IMR-90 (cell line): ENCODE results near the gene NDRG2. TPM values are rescaled to one million over a fixed set of nuclear protein-coding genes. Genes with fewer than 3 reads are reported as not detected.

ENCODE experiments used
- ATAC-seq: fragments of 200-7000 bp; cut with Tn5 transposase; 2 replicates; pipeline ENCODE4 v1.9.1; 2020; ENCODE audit warnings: low read depth, mild to moderate bottlenecking, moderate library complexity
- BruUV-seq: library from RNA; stranded (reverse); fragments of 400-500 nt; replicated peaks from 2 replicates; lab custom pipeline; 2021; lab: Mats Ljungman, UMichigan
- CTCF ChIA-PET: fragments of 300-600 bp; formaldehyde crosslinking; extraction: SDS; loops from one replicate; lab custom pipeline; 2021; ENCODE audit warnings: antibody characterized with exemption; lab: Yijun Ruan, JAX
- POLR2A ChIA-PET: fragments of 300-600 bp; sonication (Branson Sonifier 250); formaldehyde crosslinking; loops from one replicate; lab custom pipeline; 2022; ENCODE audit warnings: antibody characterized with exemption; ENCODE audit not compliant: unreplicated experiment; lab: Charles Lee
- DNase-seq: peaks from one replicate; pipeline ENCODE4 v3.0.0; 2013
- H2AFZ ChIP-seq: replicated peaks from 2 replicates; pipeline ENCODE3; 2013; ENCODE audit warnings: low read length, mild to moderate bottlenecking; ENCODE audit not compliant: poor library complexity
- H2AK5ac ChIP-seq: 2 replicates; pipeline ENCODE4 v1.6.1; 2013; ENCODE audit warnings: low read depth, low read length, inconsistent platforms
- H2AK9ac ChIP-seq: replicated peaks from 2 replicates; pipeline ENCODE3; 2013; ENCODE audit warnings: mild to moderate bottlenecking, low read depth, low read length, moderate library complexity; ENCODE audit not compliant: poor library complexity
- H2BK120ac ChIP-seq: 2 replicates; pipeline ENCODE4 v1.6.1; 2013; ENCODE audit warnings: low read depth, low read length, inconsistent platforms
- H2BK15ac ChIP-seq: 3 replicates; pipeline ENCODE4 v1.6.1; 2013; ENCODE audit warnings: low read depth, low read length, inconsistent platforms
- H2BK20ac ChIP-seq: 2 replicates; pipeline ENCODE4 v1.6.1; 2013; ENCODE audit warnings: low read depth, mild to moderate bottlenecking, inconsistent platforms, low read length, moderate library complexity
- H2BK5ac ChIP-seq: 2 replicates; pipeline ENCODE4 v1.6.1; 2013; ENCODE audit warnings: mild to moderate bottlenecking, low read depth, low read length, inconsistent platforms; ENCODE audit not compliant: poor library complexity, severe bottlenecking
- H3K14ac ChIP-seq: replicated peaks from 2 replicates; pipeline ENCODE4 v1.6.1; 2013; ENCODE audit warnings: low read depth, low read length, inconsistent platforms
- H3K18ac ChIP-seq: 2 replicates; pipeline ENCODE4 v1.6.1; 2013; ENCODE audit warnings: low read depth, low read length, control low read depth
- H3K23ac ChIP-seq: 2 replicates; pipeline ENCODE4 v1.6.1; 2013; ENCODE audit warnings: low read depth, low read length, inconsistent platforms
- H3K27ac ChIP-seq: 2 replicates; pipeline ENCODE4 v1.5.1; 2013; ENCODE audit warnings: mild to moderate bottlenecking, control low read depth, low read length; ENCODE audit not compliant: insufficient read depth
- H3K27me3 ChIP-seq: 2 replicates; pipeline ENCODE4 v1.6.1; 2013; ENCODE audit warnings: low read length; ENCODE audit not compliant: control insufficient read depth, insufficient read depth
- H3K36me3 ChIP-seq: 2 replicates; pipeline ENCODE4 v1.6.1; 2013; ENCODE audit warnings: low read length, mixed read lengths; ENCODE audit not compliant: control insufficient read depth, insufficient read depth
- H3K4ac ChIP-seq: 2 replicates; pipeline ENCODE4 v1.6.1; 2013; ENCODE audit warnings: low read depth, low read length, inconsistent platforms
- H3K4me1 ChIP-seq: 2 replicates; pipeline ENCODE4 v1.6.1; 2013; ENCODE audit warnings: low read length, mixed read lengths; ENCODE audit not compliant: control insufficient read depth, insufficient read depth
- H3K4me2 ChIP-seq: 2 replicates; pipeline ENCODE4 v1.6.1; 2013; ENCODE audit warnings: low read depth, mild to moderate bottlenecking, control low read depth, low read length, moderate library complexity
- H3K4me3 ChIP-seq: 2 replicates; pipeline ENCODE4 v1.5.1; 2013; ENCODE audit warnings: low read depth, mild to moderate bottlenecking, control low read depth, low read length, moderate library complexity; ENCODE audit not compliant: insufficient read depth
- H3K56ac ChIP-seq: 2 replicates; pipeline ENCODE4 v1.6.1; 2013; ENCODE audit warnings: low read length, inconsistent platforms; ENCODE audit not compliant: insufficient read depth; ENCODE audit errors: extremely low read depth
- H3K79me1 ChIP-seq, 2 experiments: 2 replicates each; pipeline ENCODE4 v1.6.1; 2013; ENCODE audit warnings: low read length in 2 of 2, inconsistent platforms in 1 of 2, low read depth in 1 of 2
- H3K9ac ChIP-seq: 2 replicates; pipeline ENCODE4 v1.6.1; 2013; ENCODE audit warnings: low read depth, low read length, control low read depth
- H3K9me1 ChIP-seq: 2 replicates; pipeline ENCODE4 v1.6.1; 2013; ENCODE audit warnings: low read length, inconsistent platforms; ENCODE audit not compliant: insufficient read depth
- H3K9me3 ChIP-seq: 2 replicates; pipeline ENCODE4 v1.6.1; 2013; ENCODE audit warnings: low read length; ENCODE audit not compliant: control insufficient read depth, insufficient read depth
- H4K20me1 ChIP-seq: 2 replicates; pipeline ENCODE4 v1.6.1; 2013; ENCODE audit warnings: low read length, inconsistent platforms; ENCODE audit not compliant: insufficient read depth
- H4K5ac ChIP-seq: 2 replicates; pipeline ENCODE4 v1.6.1; 2013; ENCODE audit warnings: mild to moderate bottlenecking, low read depth, low read length, control low read depth
- H4K8ac ChIP-seq, 2 experiments: 2 replicates each; pipeline ENCODE4 v1.6.1; 2013; ENCODE audit warnings: low read depth in 2 of 2, low read length in 2 of 2, control low read depth in 1 of 2, inconsistent platforms in 1 of 2
- H4K91ac ChIP-seq: 2 replicates; pipeline ENCODE4 v1.6.1; 2013; ENCODE audit warnings: low read depth, low read length, inconsistent platforms; ENCODE audit not compliant: insufficient read depth
- BHLHE40 ChIP-seq: fragments of 150-350 bp; IDR thresholded peaks from 2 replicates; pipeline ENCODE4 v1.6.1; 2016; ENCODE audit warnings: mild to moderate bottlenecking, low read depth, low read length
- CEBPB ChIP-seq: IDR thresholded peaks from 2 replicates; pipeline ENCODE4 v1.6.1; 2012; ENCODE audit warnings: low read depth, low read length, improper control_type of control experiment
- CTCF ChIP-seq: conservative IDR thresholded peaks from 2 replicates; pipeline ENCODE4 v1.5.1; 2012; ENCODE audit warnings: mild to moderate bottlenecking, low read depth, low read length, improper control_type of control experiment
- ELK1 ChIP-seq: fragments of 150-350 bp; IDR thresholded peaks from 2 replicates; pipeline ENCODE4 v1.6.1; 2016; ENCODE audit warnings: low read depth, mild to moderate bottlenecking, low read length, moderate library complexity, borderline replicate concordance
- FOS ChIP-seq: fragments of 150-350 bp; IDR thresholded peaks from 2 replicates; pipeline ENCODE4 v1.6.1; 2016; ENCODE audit warnings: low read depth, low read length
- MXI1 ChIP-seq: IDR thresholded peaks from 2 replicates; pipeline ENCODE4 v1.6.1; 2012; ENCODE audit warnings: low read depth, mild to moderate bottlenecking, low read length, moderate library complexity, borderline replicate concordance
- POLR2A ChIP-seq: IDR thresholded peaks from 2 replicates; pipeline ENCODE4 v1.6.1; 2012; ENCODE audit warnings: mild to moderate bottlenecking, low read depth, low read length
- RAD21 ChIP-seq: IDR thresholded peaks from 2 replicates; pipeline ENCODE4 v1.6.1; 2012; ENCODE audit warnings: low read length, improper control_type of control experiment
- RCOR1 ChIP-seq: IDR thresholded peaks from 2 replicates; pipeline ENCODE4 v1.6.1; 2012; ENCODE audit warnings: mild to moderate bottlenecking, low read length, improper control_type of control experiment; ENCODE audit not compliant: insufficient replicate concordance
- RFX5 ChIP-seq: IDR thresholded peaks from 2 replicates; pipeline ENCODE4 v1.8.0; 2012; ENCODE audit warnings: low read depth, mild to moderate bottlenecking, low read length, moderate library complexity
- SMC3 ChIP-seq: fragments of 150-350 bp; IDR thresholded peaks from 2 replicates; pipeline ENCODE4 v1.6.1; 2016; ENCODE audit warnings: low read depth, mild to moderate bottlenecking, antibody characterized with exemption, low read length, moderate library complexity
- WGBS, 2 experiments: methylation state at CpG; one replicate each; pipeline versions ENCODE4 v1.1.5 to v1.1.7; 2013; ENCODE audit warnings: missing lambda C conversion rate in 2 of 2; ENCODE audit not compliant: insufficient read length in 1 of 2; ENCODE audit errors: extremely low coverage in 2 of 2; 5-methylcytosine and 5-hydroxymethylcytosine counted together
- dilution Hi-C: fragments of 300-500 bp; cut with HindIII; formaldehyde crosslinking; loops from one replicate; pipeline ENCODE4 v1.14.3; 2018; ENCODE audit warnings: low sequenced_read_pairs; ENCODE audit not compliant: unreplicated experiment
- in situ Hi-C: fragments of 300-500 bp; cut with MboI; formaldehyde crosslinking; loops from 3 replicates; pipeline ENCODE4 v1.14.3; 2019; ENCODE audit warnings: low sequenced_read_pairs, inconsistent platforms, mixed read lengths
- intact Hi-C: fragments of 100-400 bp; cut with micrococcal nuclease; formaldehyde crosslinking; loops from 2 replicates; pipeline ENCODE4 v1.10.0; 2022
- polyA plus RNA-seq, 3 experiments: library from polyadenylated mRNA; depleted of rRNA; stranded (reverse); fragments of >200 nt; gene quantifications; 2 replicates each; pipeline ENCODE4 v1.2.3, GENCODE V29; 2012; ENCODE audit warnings: low replicate concordance in 1 of 3
- total RNA-seq: library from RNA; depleted of rRNA; stranded (reverse); fragments of >200 nt; gene quantifications from 2 replicates; pipeline ENCODE4 v1.2.3, GENCODE V29; 2012

Gene NDRG2
- total and polyA plus RNA-seq, 2 of the 4 experiments (the other 2 are of a cell fraction): 0.36 to 1.5 TPM

GRCh38 chr14:20997115-20997514, 27.7 kb downstream of the NDRG2 start:
- POLR2A ChIA-PET: no interaction called here
- no CpG with 5 or more reads among the region's 4 CpGs for WGBS, 2 experiments
- H2AFZ ChIP-seq: no peak overlapping the region

More at GRCh38 chr14:20997115-20997514, 27.7 kb downstream of the NDRG2 start:
- peaks cover 28% of the 10 kb centered on the region for H3K36me3 ChIP-seq
- no peak overlapping the region for H3K9ac ChIP-seq
- H2BK15ac ChIP-seq: no peak overlapping the region
- no peak overlapping the region for H3K56ac ChIP-seq
- no peak overlapping the region for H2BK120ac ChIP-seq
- ATAC-seq: no peak
- no peaks in the 10 kb centered on the region for H3K9me3 ChIP-seq
- no peak overlapping the region for H3K27ac ChIP-seq
- DNase-seq: no peak
- intact Hi-C loops: no loop called here
- in situ Hi-C loops: loop anchor here (25.0 kb wide), 1 partner anchor 660 kb away; the partner anchor contains the start of genes CCNB1IP1 and PARP2
- no peak overlapping the region for H3K4me2 ChIP-seq
- H4K20me1 ChIP-seq: no peaks in the 10 kb centered on the region
- CTCF ChIA-PET: interaction anchor here (0.6 kb wide), 2 partner anchors 113 to 547 kb away, joined by 3 to 4 read pairs; no protein-coding TSS in a partner anchor
- TF ChIP-seq POLR2A (no peak), FOS (no peak), CTCF (no peak), SMC3 (no peak), BHLHE40 (no peak), RAD21 (no peak), ELK1 (no peak), RFX5 (no peak), CEBPB (no peak), MXI1 (no peak), RCOR1 (no peak)
- dilution Hi-C loops: no loop called here
- H2BK5ac ChIP-seq: no peak overlapping the region
- BruUV-seq: no TSS peak
- H4K8ac ChIP-seq: no peak overlapping the region
- H3K18ac ChIP-seq: no peak overlapping the region
- no peak overlapping the region for H2BK20ac ChIP-seq
- H3K4me3 ChIP-seq: no peak overlapping the region
- H3K23ac ChIP-seq: no peak overlapping the region
- no peak overlapping the region for H4K91ac ChIP-seq
- no peak overlapping the region for H4K5ac ChIP-seq
- H3K79me1 ChIP-seq: peaks cover 0 to 5% of the 10 kb centered on the region in 2 experiments; a peak in 2 of 4 replicates
- no peak overlapping the region for H2AK5ac ChIP-seq
- H2AK9ac ChIP-seq: no peak overlapping the region
- no peak overlapping the region for H3K14ac ChIP-seq
- H3K4ac ChIP-seq: no peak overlapping the region
- peaks cover 3% of the 10 kb centered on the region for H3K4me1 ChIP-seq
- peaks cover 1% of the 10 kb centered on the region for H3K27me3 ChIP-seq
- H3K9me1 ChIP-seq: no peaks in the 10 kb centered on the region
